Neural crest cell (in vitro differentiated cells): Measurements from ENCODE around the gene SEC16B. TPM values are rescaled to one million over a fixed set of nuclear protein-coding genes. Genes with fewer than 3 reads are reported as not detected.

ENCODE experiments used
- DNase-seq: peaks from one replicate; pipeline ENCODE4 v3.0.0; 2021; ENCODE audit warnings: low read depth, mixed read lengths, low spot score
- H3K27ac Mint-ChIP-seq: one replicate; pipeline ENCODE4 v1.8.0; 2021; ENCODE audit warnings: mild to moderate bottlenecking, mixed read lengths; ENCODE audit not compliant: unreplicated experiment
- H3K27me3 Mint-ChIP-seq: 2 replicates; pipeline ENCODE4 v1.8.0; 2021; ENCODE audit warnings: low read depth, mild to moderate bottlenecking, mixed read lengths
- H3K36me3 Mint-ChIP-seq: 2 replicates; pipeline ENCODE4 v1.8.0; 2021; ENCODE audit warnings: low read depth, mild to moderate bottlenecking, mixed read lengths
- H3K4me1 Mint-ChIP-seq: 2 replicates; pipeline ENCODE4 v1.8.0; 2021; ENCODE audit warnings: mixed read lengths
- H3K4me3 Mint-ChIP-seq: one replicate; pipeline ENCODE4 v1.8.0; 2021; ENCODE audit warnings: mild to moderate bottlenecking, mixed read lengths
- H3K9me3 Mint-ChIP-seq: 2 replicates; pipeline ENCODE4 v1.8.0; 2021; ENCODE audit warnings: mixed read lengths
- CTCF ChIP-seq: fragments of 200-600 bp; sonication (generic); conservative IDR thresholded peaks from 2 replicates; pipeline ENCODE4 v1.5.0; 2021; ENCODE audit warnings: antibody characterized with exemption, mild to moderate bottlenecking
- total RNA-seq: library from RNA; stranded (reverse); gene quantifications from 2 replicates; pipeline ENCODE4 v1.2.1, GENCODE V29; 2021

SEC16B gene
- total RNA-seq, 1 donor from 2014 or later = 1.4 TPM

DNA sequence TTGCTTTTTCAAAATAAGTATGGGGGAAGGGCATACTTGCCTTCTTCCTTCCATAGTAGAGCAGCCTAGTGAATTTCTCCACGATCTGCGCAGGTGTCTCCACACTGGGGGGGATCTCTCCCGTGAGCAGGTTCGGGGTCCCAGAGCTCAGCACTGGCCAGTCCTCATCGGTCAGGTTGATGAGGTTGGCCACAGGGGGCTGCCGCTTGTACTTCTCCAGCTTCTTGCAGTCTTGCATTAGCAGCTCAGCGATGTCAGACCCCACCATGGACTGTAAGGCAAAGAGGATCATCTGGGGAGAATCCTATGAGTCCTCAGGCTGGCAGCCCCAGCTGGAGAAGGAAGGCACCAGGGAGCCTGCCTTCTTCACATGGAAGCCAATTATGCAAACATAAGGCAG is 11.8 kb downstream of the SEC16B start:
- H3K4me3 Mint-ChIP-seq = no peak overlapping the region
- no peak overlapping the region for H3K27ac Mint-ChIP-seq

GRCh38 chr1:177954076-177954475 is 15.8 kb downstream of the SEC16B start:
- Mint-ChIP-seq H3K4me1 (peaks cover 14% of the 10 kb centered on the region), H3K4me3 (no peak overlapping the region), H3K27me3 (no peaks in the 10 kb centered on the region), H3K9me3 (no peaks in the 10 kb centered on the region), H3K36me3 (no peaks in the 10 kb centered on the region), H3K27ac (no peak overlapping the region)
- no peak for TF ChIP-seq CTCF
- no peak for DNase-seq

More for the DNA sequence above, 11.8 kb downstream of the SEC16B start:
- Mint-ChIP-seq H3K4me1 (peaks cover 15% of the 10 kb centered on the region), H3K36me3 (no peaks in the 10 kb centered on the region), H3K9me3 (no peaks in the 10 kb centered on the region), H3K27me3 (no peaks in the 10 kb centered on the region)
- TF ChIP-seq CTCF = no peak
- no peak for DNase-seq

DNA sequence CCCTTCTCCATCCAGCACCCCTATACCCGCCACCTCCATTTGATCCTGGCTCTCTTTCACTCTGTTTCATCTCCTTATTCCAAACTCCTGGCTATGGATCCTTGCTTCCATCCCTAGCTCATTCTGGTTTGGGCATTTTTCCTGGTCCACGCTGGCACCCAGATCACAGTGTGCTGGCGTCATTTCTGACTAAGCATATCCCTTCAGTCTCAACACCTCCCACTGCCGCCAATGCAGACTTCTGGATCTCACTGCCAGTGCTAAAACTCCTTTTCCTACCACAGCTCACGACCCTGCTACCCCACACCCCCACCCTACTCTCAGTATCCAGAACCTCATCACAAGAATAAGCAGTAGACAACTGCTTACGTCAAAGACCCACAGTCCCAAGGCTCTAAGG is 16.3 kb downstream of the SEC16B start:
- H3K4me1 Mint-ChIP-seq = peaks cover 17% of the 10 kb centered on the region
- H3K4me3 Mint-ChIP-seq = no peak overlapping the region
- H3K36me3 Mint-ChIP-seq = no peaks in the 10 kb centered on the region
- H3K27me3 Mint-ChIP-seq = no peaks in the 10 kb centered on the region
- DNase-seq = no peak
- H3K27ac Mint-ChIP-seq = no peak overlapping the region
- no peaks in the 10 kb centered on the region for H3K9me3 Mint-ChIP-seq
- no peak for TF ChIP-seq CTCF

DNA sequence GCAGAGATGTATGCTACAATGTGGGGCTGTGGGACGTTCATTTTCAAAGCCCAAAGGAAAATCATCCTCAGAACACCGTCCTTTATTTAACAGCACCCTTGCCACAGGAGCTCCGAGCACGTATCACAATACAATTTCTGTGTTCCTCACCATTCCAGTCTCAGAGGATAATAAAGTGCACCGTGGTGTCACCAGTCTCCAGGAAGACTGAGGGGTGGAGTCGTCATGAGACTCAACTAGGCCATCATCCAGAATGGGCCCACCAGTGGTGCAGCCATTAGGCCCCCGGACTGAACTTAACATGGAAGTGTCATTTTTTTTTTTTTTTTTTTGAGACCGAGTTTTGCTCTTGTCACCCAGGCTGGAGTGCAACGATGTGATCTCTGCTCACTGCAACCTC is 17.2 kb downstream of the SEC16B start:
- DNase-seq = no peak
- no peaks in the 10 kb centered on the region for H3K36me3 Mint-ChIP-seq
- no peak overlapping the region for H3K27ac Mint-ChIP-seq
- no peaks in the 10 kb centered on the region for H3K9me3 Mint-ChIP-seq
- no peak for TF ChIP-seq CTCF
- no peaks in the 10 kb centered on the region for H3K27me3 Mint-ChIP-seq
- H3K4me3 Mint-ChIP-seq = no peak overlapping the region
- peaks cover 21% of the 10 kb centered on the region for H3K4me1 Mint-ChIP-seq

DNA sequence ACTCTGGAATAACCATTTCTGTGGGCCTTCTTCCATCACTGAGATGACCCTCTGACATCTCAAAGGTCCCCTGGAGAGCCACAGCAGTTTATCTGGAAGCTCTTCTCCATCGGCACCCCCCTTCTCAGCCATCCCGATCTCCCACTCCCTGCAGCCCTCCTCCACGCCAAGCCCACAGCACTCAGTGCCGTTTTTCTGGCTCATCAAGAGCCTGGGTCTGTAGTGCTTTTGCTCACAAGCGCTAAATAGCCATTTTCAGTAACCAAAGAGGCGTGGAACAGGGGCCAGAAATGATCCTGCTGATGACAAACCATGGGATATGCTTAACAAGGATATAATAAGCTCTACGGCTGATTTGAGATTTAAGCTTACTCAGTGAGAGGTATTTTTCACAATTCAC is 17.6 kb downstream of the SEC16B start:
- no peaks in the 10 kb centered on the region for H3K27me3 Mint-ChIP-seq
- TF ChIP-seq CTCF = no peak

GRCh38 chr1:177950506-177950905 is 19.4 kb downstream of the SEC16B start:
- H3K9me3 Mint-ChIP-seq = no peaks in the 10 kb centered on the region
- no peak overlapping the region for H3K4me3 Mint-ChIP-seq
- H3K27ac Mint-ChIP-seq = no peak overlapping the region
- peaks cover 38% of the 10 kb centered on the region for H3K4me1 Mint-ChIP-seq
- H3K27me3 Mint-ChIP-seq = no peaks in the 10 kb centered on the region
- no peak for DNase-seq
- no peak for TF ChIP-seq CTCF
- H3K36me3 Mint-ChIP-seq = no peaks in the 10 kb centered on the region

More for the DNA sequence above, 17.6 kb downstream of the SEC16B start:
- no peaks in the 10 kb centered on the region for H3K9me3 Mint-ChIP-seq
- no peak overlapping the region for H3K27ac Mint-ChIP-seq
- no peak for DNase-seq
- no peak overlapping the region for H3K4me3 Mint-ChIP-seq
- H3K36me3 Mint-ChIP-seq = no peaks in the 10 kb centered on the region
- H3K4me1 Mint-ChIP-seq = peaks cover 21% of the 10 kb centered on the region
